Measurements from ENCODE around the gene ZNF804A.

ZNF804A gene

DNA sequence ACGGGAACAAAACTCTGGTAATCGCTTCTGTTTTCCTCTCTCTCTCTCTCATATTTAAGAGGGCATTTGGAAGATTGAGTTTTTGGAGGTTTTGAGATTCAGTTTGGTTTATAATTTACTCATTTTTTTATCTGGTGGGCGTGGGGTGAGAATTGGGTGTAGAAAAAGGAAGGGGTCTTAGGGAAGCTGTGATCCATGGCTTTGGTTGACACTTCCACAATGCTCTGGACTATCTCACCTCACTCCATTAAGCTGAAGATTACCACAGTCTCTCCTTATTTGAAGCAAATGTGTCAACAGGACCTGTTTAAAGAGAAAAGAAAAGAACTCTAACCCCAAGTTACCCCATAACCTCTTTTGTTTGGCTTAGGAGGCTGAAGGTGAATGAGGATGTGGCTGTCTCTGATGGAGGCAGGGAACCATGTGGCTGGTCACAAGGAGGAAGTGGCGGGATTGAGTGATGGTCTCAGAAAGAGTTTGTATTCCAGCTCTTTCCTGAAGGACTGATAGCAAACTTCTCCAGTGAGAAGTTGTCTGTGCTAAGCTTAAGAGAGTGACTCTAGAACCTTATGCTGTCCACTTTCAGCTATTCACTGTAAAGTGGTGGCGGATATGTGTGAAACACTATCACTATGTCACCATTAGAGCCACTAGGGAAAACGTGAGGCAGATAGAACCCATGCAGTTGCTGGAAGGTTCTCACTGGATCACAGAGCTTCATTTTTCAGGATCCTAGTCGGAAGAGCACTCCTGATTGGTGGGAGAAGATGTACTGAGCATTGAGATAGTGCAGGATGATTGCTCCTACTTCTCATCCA lies 934 bp downstream of the ZNF804A start:
- no peak for DNase-seq (ENCODE audit: low read depth)
- H3K4me3 ChIP-seq (ENCODE audit: low read depth, low read length) = no peak overlapping the region
- TF ChIP-seq, protein P1, sequence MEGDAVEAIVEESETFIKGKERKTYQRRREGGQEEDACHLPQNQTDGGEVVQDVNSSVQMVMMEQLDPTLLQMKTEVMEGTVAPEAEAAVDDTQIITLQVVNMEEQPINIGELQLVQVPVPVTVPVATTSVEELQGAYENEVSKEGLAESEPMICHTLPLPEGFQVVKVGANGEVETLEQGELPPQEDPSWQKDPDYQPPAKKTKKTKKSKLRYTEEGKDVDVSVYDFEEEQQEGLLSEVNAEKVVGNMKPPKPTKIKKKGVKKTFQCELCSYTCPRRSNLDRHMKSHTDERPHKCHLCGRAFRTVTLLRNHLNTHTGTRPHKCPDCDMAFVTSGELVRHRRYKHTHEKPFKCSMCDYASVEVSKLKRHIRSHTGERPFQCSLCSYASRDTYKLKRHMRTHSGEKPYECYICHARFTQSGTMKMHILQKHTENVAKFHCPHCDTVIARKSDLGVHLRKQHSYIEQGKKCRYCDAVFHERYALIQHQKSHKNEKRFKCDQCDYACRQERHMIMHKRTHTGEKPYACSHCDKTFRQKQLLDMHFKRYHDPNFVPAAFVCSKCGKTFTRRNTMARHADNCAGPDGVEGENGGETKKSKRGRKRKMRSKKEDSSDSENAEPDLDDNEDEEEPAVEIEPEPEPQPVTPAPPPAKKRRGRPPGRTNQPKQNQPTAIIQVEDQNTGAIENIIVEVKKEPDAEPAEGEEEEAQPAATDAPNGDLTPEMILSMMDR (IDR thresholded peaks at IDR 0.05; ENCODE audit: low read depth, low read length, missing control alignments) = no peak

DNA sequence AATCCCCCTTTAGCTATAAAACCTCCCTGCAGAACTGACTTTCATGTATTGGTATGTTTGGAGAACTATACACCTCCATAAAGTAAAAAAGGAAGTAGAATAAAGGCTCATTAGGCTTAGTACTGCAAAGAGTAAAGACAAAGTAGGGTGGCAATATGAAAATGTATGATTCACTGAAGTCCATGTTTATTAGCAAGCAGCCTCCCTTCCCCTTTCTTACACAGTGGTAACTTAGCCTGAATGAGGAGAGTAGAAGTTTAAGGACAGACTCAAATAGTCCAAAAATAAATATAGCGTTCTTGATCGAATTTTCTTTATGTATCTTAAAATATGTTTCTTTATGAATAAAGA lies 1.5 kb downstream of the ZNF804A start:
- no peak for DNase-seq (ENCODE audit: low read depth)
- no peak overlapping the region for H3K4me3 ChIP-seq (ENCODE audit: low read depth, low read length)
- TF ChIP-seq, protein P1 (IDR thresholded peaks at IDR 0.05; ENCODE audit: low read depth, low read length, missing control alignments) = no peak

DNA sequence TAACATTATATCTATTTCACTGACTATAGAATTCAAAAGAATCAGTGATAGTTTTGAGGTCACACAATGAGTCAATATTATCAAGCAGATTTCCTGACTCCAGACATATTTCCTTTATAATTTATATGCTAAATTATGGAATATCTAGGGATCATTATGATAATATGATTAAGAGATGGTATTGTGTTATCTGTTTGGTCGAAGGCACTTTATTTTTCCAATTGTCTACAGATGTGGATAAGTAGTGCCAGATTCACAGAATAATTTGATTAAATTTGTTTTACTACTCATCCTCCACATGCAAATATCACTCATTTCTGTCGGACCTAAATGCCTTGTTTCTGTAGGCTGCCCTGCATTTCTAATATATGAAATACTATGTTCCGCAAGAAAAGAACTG lies 4.4 kb downstream of the ZNF804A start:
- TF ChIP-seq, protein P1 (IDR thresholded peaks at IDR 0.05; ENCODE audit: low read depth, low read length, missing control alignments) = no peak
- DNase-seq (ENCODE audit: low read depth) = no peak
- H3K4me3 ChIP-seq (ENCODE audit: low read depth, low read length) = no peak overlapping the region

DNA sequence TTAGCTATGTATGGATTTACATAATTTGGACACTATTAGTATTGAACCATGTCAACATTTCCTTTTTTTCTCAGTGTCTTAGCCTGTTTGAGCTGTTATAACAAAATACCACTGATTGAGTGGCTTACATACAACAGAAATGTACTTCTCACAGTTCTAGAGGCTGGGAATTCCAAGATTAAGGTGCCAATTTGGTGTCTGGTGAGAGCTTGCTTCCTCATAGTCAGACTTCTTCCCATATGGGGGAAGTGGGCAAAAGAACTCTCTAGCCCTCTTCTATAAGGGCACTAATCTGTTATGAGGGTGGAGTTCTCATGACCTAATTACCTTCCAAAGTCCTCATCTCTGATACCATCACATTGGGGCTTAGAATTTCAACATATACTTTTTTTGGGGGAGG lies 12.6 kb downstream of the ZNF804A start:
- H3K4me3 ChIP-seq (ENCODE audit: low read depth, low read length) = no peak overlapping the region
- TF ChIP-seq, protein P1 (IDR thresholded peaks at IDR 0.05; ENCODE audit: low read depth, low read length, missing control alignments) = no peak
- DNase-seq (ENCODE audit: low read depth) = no peak

DNA sequence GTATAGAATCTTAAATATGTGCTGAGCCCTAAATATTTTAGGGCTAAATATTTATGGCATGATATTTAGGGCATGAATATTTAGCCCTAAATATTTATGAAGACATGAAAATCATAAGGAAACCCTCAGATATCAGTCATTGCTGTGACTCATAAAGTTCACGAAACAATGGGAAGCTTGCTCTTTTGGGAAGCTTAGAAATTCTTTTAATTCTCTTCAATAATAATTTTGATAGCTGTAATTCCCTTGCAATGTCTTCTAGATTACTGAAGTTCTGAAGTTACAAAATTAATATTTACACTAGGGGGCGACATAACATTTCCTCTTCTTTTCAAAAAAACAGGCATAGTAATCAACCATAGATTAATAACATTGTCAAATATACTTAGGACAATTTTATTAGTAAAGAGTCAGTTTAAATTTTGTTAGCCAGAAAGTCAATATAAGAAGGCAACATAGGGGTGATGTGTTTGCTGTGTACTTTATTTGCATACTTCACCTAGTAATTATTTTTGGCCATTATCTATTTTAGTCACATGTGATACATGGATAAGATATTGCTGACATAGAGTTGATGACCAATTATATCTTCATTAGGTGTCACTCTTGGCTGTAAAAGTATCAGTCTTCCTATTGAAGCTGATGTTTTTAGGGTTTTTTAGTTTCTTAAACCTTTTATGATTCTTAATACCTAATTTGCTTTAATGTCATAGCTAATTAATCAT lies 13.2 kb downstream of the ZNF804A start:
- TF ChIP-seq, protein P1 (IDR thresholded peaks at IDR 0.05; ENCODE audit: low read depth, low read length, missing control alignments) = peak; percentile 33
- no peak for DNase-seq (ENCODE audit: low read depth)
- H3K4me3 ChIP-seq (ENCODE audit: low read depth, low read length) = no peak overlapping the region

DNA sequence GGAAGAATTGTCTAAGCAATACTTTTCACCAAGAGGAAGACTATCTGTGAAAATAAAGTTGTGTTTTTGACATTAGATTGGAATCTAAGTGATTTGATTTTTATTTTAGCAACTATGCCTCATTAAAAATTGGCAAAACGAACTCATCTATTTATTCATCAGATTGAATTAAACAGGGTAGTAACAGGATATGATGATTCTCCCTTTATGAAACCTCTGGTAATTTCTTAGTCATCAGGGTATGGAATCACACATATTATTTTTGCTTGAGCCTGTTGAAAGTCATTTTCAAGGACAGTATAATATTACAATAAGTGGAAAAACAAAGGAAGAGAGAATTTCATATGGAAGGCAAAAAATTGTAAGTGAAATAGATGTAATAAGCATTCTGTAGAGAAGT lies 22.0 kb downstream of the ZNF804A start:
- DNase-seq (ENCODE audit: low read depth) = no peak
- no peak overlapping the region for H3K4me3 ChIP-seq (ENCODE audit: low read depth, low read length)
- TF ChIP-seq, protein P1 (IDR thresholded peaks at IDR 0.05; ENCODE audit: low read depth, low read length, missing control alignments) = no peak

Measured in GM12864 (cell line).